ENCODE measurements around the gene ORC6.

Gene ORC6

DNA sequence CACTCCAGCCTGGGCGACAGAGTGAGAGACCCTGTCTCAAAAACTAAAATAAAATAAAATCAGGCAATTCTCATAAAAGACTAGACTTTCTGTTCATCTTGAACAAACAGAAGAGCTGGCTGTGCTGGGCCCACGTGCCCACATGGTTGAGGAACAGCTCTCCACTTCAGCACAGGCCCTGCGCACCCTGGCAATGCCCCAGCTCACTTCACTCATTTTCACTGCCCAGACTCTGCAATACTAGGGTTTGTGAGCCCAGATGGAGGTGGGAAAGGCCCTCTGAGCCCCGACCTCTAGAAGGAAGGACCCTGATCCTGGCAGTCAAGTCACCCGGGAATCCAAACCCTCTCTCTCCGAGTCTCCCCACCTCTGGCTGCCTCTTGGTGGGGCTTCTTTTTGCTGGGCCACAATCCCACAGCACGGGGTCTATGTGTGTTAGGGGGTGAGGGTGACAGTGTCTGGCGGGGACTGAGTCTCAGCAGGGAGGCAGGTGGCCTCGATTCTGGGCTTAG, 43.9 kb downstream of the ORC6 start:
- no peak for DNase-seq

DNA sequence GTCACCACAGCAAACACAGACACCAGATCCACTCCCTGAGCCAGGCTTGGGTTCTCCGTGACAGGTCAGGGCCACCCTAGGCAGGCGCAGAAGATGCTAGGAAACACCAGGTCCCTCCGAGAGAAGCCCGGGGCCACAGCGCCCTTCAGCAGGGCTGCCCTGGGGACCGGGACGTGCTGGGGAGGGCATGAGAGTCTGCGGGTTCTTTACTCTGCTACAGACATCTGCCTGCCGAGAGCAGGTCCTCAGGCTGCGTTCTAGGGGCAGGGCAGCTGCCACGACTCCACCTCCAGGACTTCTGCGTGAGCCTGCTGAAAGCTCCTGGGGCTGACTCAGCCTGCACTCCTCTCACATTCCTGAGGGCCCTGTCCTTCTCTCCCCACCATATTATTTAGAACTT, 47.2 kb downstream of the ORC6 start:
- DNase-seq = no peak

DNA sequence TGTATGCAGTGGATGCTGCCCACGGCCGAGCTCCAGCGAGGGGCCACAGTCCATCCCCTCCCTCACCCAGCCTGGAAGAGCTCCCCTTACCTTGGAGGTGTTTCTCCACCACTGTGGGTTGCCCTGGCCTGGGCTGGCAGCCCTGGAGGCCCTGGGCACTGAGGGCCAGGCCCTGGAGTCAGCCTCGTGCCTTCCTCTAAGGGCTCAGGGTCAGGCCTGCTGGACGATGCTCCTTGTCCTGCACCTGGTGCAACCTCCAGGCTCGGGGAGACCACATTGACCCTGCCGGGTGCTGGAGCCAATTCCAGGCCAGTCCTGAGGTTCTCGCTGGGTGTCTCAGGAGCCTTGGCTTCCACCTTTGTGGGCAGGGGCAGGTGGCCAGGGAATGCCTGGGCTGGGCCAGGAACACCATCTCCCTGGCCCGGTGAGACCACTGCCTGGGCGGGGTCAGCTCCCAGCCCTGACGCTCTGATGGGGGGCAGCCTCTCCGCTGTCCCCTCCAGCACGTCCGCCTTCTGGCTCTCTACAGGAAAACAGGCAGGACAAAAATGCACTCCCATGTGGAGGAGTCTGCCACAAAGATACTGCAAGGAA, 48.3 kb downstream of the ORC6 start:
- DNase-seq = no peak

DNA sequence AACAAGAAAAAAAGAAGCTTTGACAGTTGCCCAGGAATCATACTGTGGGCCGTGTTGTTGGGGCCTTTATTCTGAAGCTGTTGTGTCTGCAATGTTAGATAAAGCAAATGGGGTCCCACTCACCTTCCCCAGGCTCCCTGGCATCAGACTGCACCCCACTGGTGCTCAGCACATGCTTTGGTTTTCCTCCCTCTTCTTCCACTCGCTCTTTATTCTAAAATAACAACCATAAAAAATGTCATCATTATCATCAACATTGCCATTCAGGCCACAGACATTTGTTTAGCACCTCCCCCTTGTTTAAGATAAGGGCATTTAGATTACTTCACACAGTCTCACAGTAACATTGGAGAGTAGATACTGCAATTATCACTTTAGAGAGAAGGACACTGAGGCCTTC, 50.5 kb downstream of the ORC6 start:
- DNase-seq = no peak

DNA sequence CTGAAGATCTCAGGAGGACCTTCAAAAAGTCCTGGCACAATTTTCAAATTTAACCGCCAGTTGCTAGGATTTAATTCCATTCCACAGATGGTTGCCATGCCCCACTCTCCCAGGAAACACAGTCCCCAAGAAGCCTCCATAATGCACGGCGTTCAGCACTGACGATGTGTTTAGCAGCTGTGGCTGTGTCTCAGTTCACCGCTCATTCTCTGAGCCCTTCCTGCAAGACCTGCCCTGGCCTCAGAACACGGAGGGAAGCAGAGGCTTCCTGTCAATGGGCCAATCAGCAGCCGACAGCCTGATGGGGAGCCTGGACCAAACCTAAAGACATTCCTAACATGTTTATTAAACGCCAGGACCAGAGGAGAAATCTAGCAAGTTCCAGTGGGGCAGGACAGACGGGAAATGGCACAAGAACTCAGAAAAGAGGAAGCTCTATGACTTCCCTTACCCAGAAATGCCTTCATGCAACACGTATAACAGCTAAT, 53.8 kb downstream of the ORC6 start:
- peak; percentile 29 to 45 for DNase-seq

DNA sequence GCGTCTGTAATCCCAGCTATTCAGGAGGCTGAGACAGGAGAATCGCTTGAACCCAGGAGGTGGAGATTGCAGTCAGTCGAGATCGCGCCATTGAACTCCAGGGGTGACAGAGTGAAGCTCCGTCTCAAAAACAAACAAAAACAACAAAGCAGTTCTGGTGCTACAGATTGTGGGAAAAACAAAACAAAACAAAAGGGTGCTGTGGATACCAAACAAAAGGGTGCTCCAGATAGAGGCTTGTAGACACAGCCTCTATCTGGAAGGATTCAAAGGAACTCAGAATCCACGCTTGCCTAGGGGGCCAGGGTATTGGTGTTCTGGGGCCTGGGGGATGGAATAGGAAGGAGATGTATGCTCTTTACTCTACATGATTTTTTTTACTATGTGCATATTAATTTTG, 56.2 kb downstream of the ORC6 start:
- DNase-seq = no peak

DNA sequence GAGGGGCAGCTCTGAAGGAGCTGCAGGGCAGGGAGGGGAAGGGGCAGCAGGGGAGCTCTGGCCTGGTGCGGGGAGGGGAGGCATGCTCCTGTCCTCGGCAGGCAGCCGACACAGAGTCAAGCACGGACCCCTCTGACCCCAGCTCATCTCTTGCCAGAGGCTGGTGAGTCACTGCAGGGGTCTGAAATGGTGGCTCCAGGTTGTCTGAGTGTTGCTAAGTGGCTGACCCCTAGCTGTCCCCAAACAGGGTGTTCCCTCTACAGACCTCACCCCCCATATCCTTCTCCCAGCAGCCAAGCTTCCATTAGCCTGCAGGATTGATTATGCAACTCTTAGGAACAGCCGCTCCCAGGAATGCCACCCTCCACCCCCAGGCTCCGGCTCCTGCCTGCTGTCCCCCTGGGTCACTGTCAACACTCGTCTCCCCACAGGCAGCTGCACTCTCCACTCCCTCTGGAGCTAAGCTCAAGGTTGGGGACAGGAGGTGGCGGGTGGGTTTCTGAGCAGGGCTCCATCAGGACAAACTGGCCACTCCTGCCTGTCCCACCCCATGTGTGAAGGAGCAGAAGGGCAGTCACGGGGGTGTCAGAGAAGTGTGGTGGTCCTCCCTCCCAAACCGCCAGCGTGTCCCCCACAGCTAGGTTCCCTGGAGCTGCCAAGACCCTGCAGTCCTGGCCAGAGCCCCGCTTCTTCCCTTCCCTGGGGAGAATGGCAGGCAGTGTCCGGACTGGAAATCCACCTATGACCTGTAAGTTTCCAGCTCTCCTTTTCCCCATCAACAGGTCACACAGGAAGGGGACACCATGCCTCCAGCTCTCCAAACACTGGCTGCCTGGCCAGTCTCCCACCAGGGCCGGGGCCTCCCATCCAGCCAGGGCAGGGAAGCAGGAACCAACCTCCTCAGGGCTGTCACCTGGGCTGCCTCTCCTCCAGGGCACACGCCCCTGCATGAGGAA, 57.6 kb downstream of the ORC6 start:
- no peak for DNase-seq

All from bone marrow (tissue), 2 donors.